Measurements from ENCODE around the gene PYROXD2.

PYROXD2 gene

GRCh38 chr10:98354491-98354890 is 60.5 kb downstream of the PYROXD2 start:
- no peaks in the 10 kb centered on the region for H3K4me1 ChIP-seq (ENCODE audit: insufficient read depth, poor library complexity, severe bottlenecking)
- H3K36me3 ChIP-seq (ENCODE audit: low read depth), result no peaks in the 10 kb centered on the region
- no peak for DNase-seq (ENCODE audit: low spot score)
- ATAC-seq (ENCODE audit: low read depth), result no peak
- no peaks in the 10 kb centered on the region for H3K9me3 ChIP-seq (ENCODE audit: severe bottlenecking)
- H3K27ac ChIP-seq (ENCODE audit: poor library complexity, severe bottlenecking), result no peak overlapping the region
- H3K4me3 ChIP-seq (ENCODE audit: severe bottlenecking), result no peak overlapping the region
- no peaks in the 10 kb centered on the region for H3K27me3 ChIP-seq (ENCODE audit: insufficient read depth, poor library complexity, severe bottlenecking)
- no peak for TF ChIP-seq CTCF (IDR thresholded peaks at IDR 0.05; ENCODE audit: poor library complexity, severe bottlenecking)

- Histone ChIP-seq H3K36me3 (ENCODE audit: low read depth) (no peaks in the 10 kb centered on the region), H3K27ac (ENCODE audit: poor library complexity, severe bottlenecking) (no peak overlapping the region), H3K4me1 (ENCODE audit: insufficient read depth, poor library complexity, severe bottlenecking) (no peaks in the 10 kb centered on the region), H3K9me3 (ENCODE audit: severe bottlenecking) (no peaks in the 10 kb centered on the region), H3K27me3 (ENCODE audit: insufficient read depth, poor library complexity, severe bottlenecking) (no peaks in the 10 kb centered on the region), H3K4me3 (ENCODE audit: severe bottlenecking) (no peak overlapping the region)
- no peak for TF ChIP-seq CTCF (IDR thresholded peaks at IDR 0.05; ENCODE audit: poor library complexity, severe bottlenecking)
- no peak for DNase-seq (ENCODE audit: low spot score)
- no peak for ATAC-seq (ENCODE audit: low read depth)
Observed at GRCh38 chr10:98353170-98353569, 61.8 kb downstream of the PYROXD2 start.

- no peak for ATAC-seq (ENCODE audit: low read depth)
- TF ChIP-seq CTCF (IDR thresholded peaks at IDR 0.05; ENCODE audit: poor library complexity, severe bottlenecking), result no peak
- DNase-seq (ENCODE audit: low spot score), result no peak
- H3K36me3 ChIP-seq (ENCODE audit: low read depth), result no peaks in the 10 kb centered on the region
- no peaks in the 10 kb centered on the region for H3K4me1 ChIP-seq (ENCODE audit: insufficient read depth, poor library complexity, severe bottlenecking)
- no peaks in the 10 kb centered on the region for H3K9me3 ChIP-seq (ENCODE audit: severe bottlenecking)
- no peak overlapping the region for H3K27ac ChIP-seq (ENCODE audit: poor library complexity, severe bottlenecking)
- H3K4me3 ChIP-seq (ENCODE audit: severe bottlenecking), result no peak overlapping the region
- H3K27me3 ChIP-seq (ENCODE audit: insufficient read depth, poor library complexity, severe bottlenecking), result no peaks in the 10 kb centered on the region
Observed at GRCh38 chr10:98351831-98352402, 63.1 kb downstream of the PYROXD2 start.

GRCh38 chr10:98349508-98349922 is 65.5 kb downstream of the PYROXD2 start:
- no peak overlapping the region for H3K27ac ChIP-seq (ENCODE audit: poor library complexity, severe bottlenecking)
- H3K36me3 ChIP-seq (ENCODE audit: low read depth), result no peaks in the 10 kb centered on the region
- DNase-seq (ENCODE audit: low spot score) (no peak), ATAC-seq (ENCODE audit: low read depth) (no peak)
- no peak for TF ChIP-seq CTCF (IDR thresholded peaks at IDR 0.05; ENCODE audit: poor library complexity, severe bottlenecking)
- H3K9me3 ChIP-seq (ENCODE audit: severe bottlenecking), result peaks cover 5% of the 10 kb centered on the region
- no peak overlapping the region for H3K4me3 ChIP-seq (ENCODE audit: severe bottlenecking)
- H3K27me3 ChIP-seq (ENCODE audit: insufficient read depth, poor library complexity, severe bottlenecking), result no peaks in the 10 kb centered on the region
- no peaks in the 10 kb centered on the region for H3K4me1 ChIP-seq (ENCODE audit: insufficient read depth, poor library complexity, severe bottlenecking)

GRCh38 chr10:98346847-98347246 is 68.1 kb downstream of the PYROXD2 start:
- no peak overlapping the region for H3K4me3 ChIP-seq (ENCODE audit: severe bottlenecking)
- H3K4me1 ChIP-seq (ENCODE audit: insufficient read depth, poor library complexity, severe bottlenecking), result no peaks in the 10 kb centered on the region
- TF ChIP-seq CTCF (IDR thresholded peaks at IDR 0.05; ENCODE audit: poor library complexity, severe bottlenecking), result no peak
- no peaks in the 10 kb centered on the region for H3K36me3 ChIP-seq (ENCODE audit: low read depth)
- H3K27ac ChIP-seq (ENCODE audit: poor library complexity, severe bottlenecking), result no peak overlapping the region
- no peak for DNase-seq (ENCODE audit: low spot score)
- H3K9me3 ChIP-seq (ENCODE audit: severe bottlenecking), result peaks cover 5% of the 10 kb centered on the region
- no peak for ATAC-seq (ENCODE audit: low read depth)
- H3K27me3 ChIP-seq (ENCODE audit: insufficient read depth, poor library complexity, severe bottlenecking), result no peaks in the 10 kb centered on the region
